GM12878 (cell line): ENCODE results near the gene ZBED1. TPM values are rescaled to one million over a fixed set of nuclear protein-coding genes. Genes with fewer than 3 reads are reported as not detected.

Experiments used
- ATAC-seq: fragments of 200-7000 bp; cut with Tn5 transposase; 3 replicates; pipeline ENCODE4 v1.9.1; 2020; ENCODE audit warnings: mild to moderate bottlenecking, moderate library complexity
- BruUV-seq: library from RNA; stranded (reverse); fragments of 400-500 nt; replicated peaks from 2 replicates; lab custom pipeline; 2021; lab: Mats Ljungman, UMichigan
- CTCF ChIA-PET: fragments of 300-600 bp; sonication (Branson Sonifier 250); formaldehyde crosslinking; extraction: SDS; loops from one replicate; lab custom pipeline; 2021; ENCODE audit warnings: inconsistent platforms; lab: Yijun Ruan, JAX
- POLR2A ChIA-PET: fragments of 350-600 bp; formaldehyde crosslinking; extraction: SDS; loops from one replicate; lab custom pipeline; 2021; ENCODE audit warnings: inconsistent platforms; lab: Charles Lee
- RAD21 ChIA-PET: fragments of 300-600 bp; sonication (Branson Sonifier 250); formaldehyde crosslinking; loops from one replicate; lab custom pipeline; 2023; ENCODE audit warnings: antibody characterized with exemption; ENCODE audit not compliant: unreplicated experiment; lab: Charles Lee
- SMC1A ChIA-PET: fragments of 300-600 bp; sonication (Branson Sonifier 250); formaldehyde crosslinking; loops from one replicate; lab custom pipeline; 2023; ENCODE audit not compliant: unreplicated experiment, uncharacterized antibody; lab: Charles Lee
- DNase-seq: peaks from one replicate; pipeline ENCODE4 v3.0.0-alpha.2; 2011; ENCODE audit warnings: low read depth, low spot score
- FAIRE-seq: peaks from 3 replicates; lab custom pipeline; 2011; peaks lifted over from hg19 to GRCh38; lab: Jason Lieb, UNC
- H2AFZ ChIP-seq: 2 replicates; pipeline ENCODE4 v1.6.0; 2011; ENCODE audit warnings: low read depth, low read length, control low read depth; ENCODE audit not compliant: control insufficient read depth
- H3K27ac ChIP-seq: 2 replicates; pipeline ENCODE4 v1.5.1; 2011; ENCODE audit warnings: control low read depth; ENCODE audit not compliant: control insufficient read depth, insufficient read depth
- H3K27me3 ChIP-seq, 2 experiments: replicated peaks in 1 of 2; 2 replicates each; pipeline versions ENCODE4 v1.6.0 to v1.6.1; 2011; ENCODE audit warnings: low read length in 1 of 2; ENCODE audit not compliant: control insufficient read depth in 2 of 2, insufficient read depth in 2 of 2
- H3K36me3 ChIP-seq, 2 experiments: 2 replicates each; pipeline ENCODE4 v1.5.1; 2011; ENCODE audit warnings: low read length in 1 of 2; ENCODE audit not compliant: control insufficient read depth in 2 of 2, insufficient read depth in 2 of 2
- H3K4me1 ChIP-seq: 2 replicates; pipeline ENCODE4 v1.6.1; 2011; ENCODE audit warnings: mild to moderate bottlenecking, low read length, moderate library complexity, mixed read lengths; ENCODE audit not compliant: control insufficient read depth, insufficient read depth
- H3K4me2 ChIP-seq: 2 replicates; pipeline ENCODE4 v1.6.0; 2011; ENCODE audit warnings: control low read depth; ENCODE audit not compliant: control insufficient read depth, insufficient read depth
- H3K4me3 ChIP-seq: fragments of 200-600 bp; sonication (generic); 2 replicates; pipeline ENCODE4 v1.5.1; 2016
- H3K79me2 ChIP-seq: 2 replicates; pipeline ENCODE4 v1.6.0; 2011; ENCODE audit warnings: low read length; ENCODE audit not compliant: control insufficient read depth, insufficient read depth
- H3K9ac ChIP-seq: 2 replicates; pipeline ENCODE4 v1.8.0; 2011; ENCODE audit warnings: low read length, control low read depth, mixed read lengths; ENCODE audit not compliant: control insufficient read depth, insufficient read depth
- H3K9me3 ChIP-seq: replicated peaks from 3 replicates; pipeline ENCODE4 v1.5.1; 2011; ENCODE audit warnings: mild to moderate bottlenecking, low read length; ENCODE audit not compliant: control insufficient read depth, insufficient read depth
- H4K20me1 ChIP-seq: 2 replicates; pipeline ENCODE4 v1.6.0; 2011; ENCODE audit not compliant: control insufficient read depth, insufficient read depth
- BRCA1 ChIP-seq: IDR thresholded peaks from 2 replicates; pipeline ENCODE4 v1.6.1; 2011; ENCODE audit warnings: low read depth, low read length, improper control_type of control experiment
- CEBPZ ChIP-seq: fragments of 150-350 bp; IDR thresholded peaks from 2 replicates; pipeline ENCODE4 v1.6.1; 2016; ENCODE audit warnings: low read depth, low read length
- CHD4 ChIP-seq: fragments of 200-600 bp; sonication (generic); IDR thresholded peaks from 2 replicates; pipeline ENCODE4 v1.6.1; 2016; ENCODE audit warnings: mild to moderate bottlenecking
- EED ChIP-seq: sonication (generic); IDR thresholded peaks from 2 replicates; pipeline ENCODE4 v1.6.1; 2016; ENCODE audit warnings: antibody characterized with exemption, low read depth
- IRF5 ChIP-seq: fragments of 450-650 bp; IDR thresholded peaks from 2 replicates; pipeline ENCODE4 v1.6.1; 2017; ENCODE audit warnings: borderline replicate concordance
- POLR2AphosphoS2 ChIP-seq: IDR thresholded peaks from 2 replicates; pipeline ENCODE4 v1.6.1; 2011; ENCODE audit warnings: low read depth, mild to moderate bottlenecking, low read length, improper control_type of control experiment, moderate library complexity
- YBX1 ChIP-seq: fragments of 450-650 bp; IDR thresholded peaks from 2 replicates; pipeline ENCODE4 v1.6.1; 2016; ENCODE audit warnings: antibody characterized with exemption
- ZBTB40 ChIP-seq: fragments of 450-650 bp; IDR thresholded peaks from 2 replicates; pipeline ENCODE4 v1.6.1; 2016; ENCODE audit warnings: mild to moderate bottlenecking, moderate library complexity, borderline replicate concordance
- WGBS: methylation state at CpG from one replicate; pipeline ENCODE4 v1.1.6; 2016; ENCODE audit warnings: low lambda C conversion rate; ENCODE audit not compliant: insufficient replicate concordance, insufficient coverage; ENCODE audit errors: missing lambda C conversion rate; 5-methylcytosine and 5-hydroxymethylcytosine counted together
- in situ Hi-C: fragments of 300-500 bp; cut with MboI; formaldehyde crosslinking; loops from 9 replicates; pipeline ENCODE4 v1.14.3; 2018; ENCODE audit warnings: mixed read lengths
- intact Hi-C: fragments of 100-400 bp; cut with micrococcal nuclease; formaldehyde crosslinking; loops from one replicate; pipeline ENCODE4 v1.14.2; 2022; ENCODE audit not compliant: unreplicated experiment
- polyA plus RNA-seq, 11 experiments: library from polyadenylated mRNA; depleted of rRNA in 4 of 11; unstranded in 6 of 11; stranded (reverse) in 5 of 11; fragments of >200 nt; fragmentation: Nextera tagmentation in 4 of 11; fragmentation: Illumina TruSeq in 1 of 11; extraction: Ambion mirVana in 4 of 11; extraction: Trizol in 1 of 11; gene quantifications; 1 replicate in 1 of 11; 2 replicates in 10 of 11; pipeline versions ENCODE4 v1.2.1 to v1.2.3, GENCODE V29; 2011 to 2016; ENCODE audit warnings: inconsistent platforms in 2 of 11, missing spikeins in 2 of 11, low read depth in 1 of 11
- total RNA-seq, 4 experiments: library from RNA; depleted of rRNA in 3 of 4; stranded (reverse); fragments of >200 nt in 3 of 4; fragmentation: Illumina TruSeq in 1 of 4; extraction: Trizol in 1 of 4; gene quantifications; 2 replicates each; pipeline versions ENCODE4 v1.2.1 to v1.2.3, GENCODE V29; 2013 to 2021

The ZBED1 gene
- total and polyA plus RNA-seq, 10 of the 15 experiments (the other 5 are each of a cell fraction or from before 2014, with no cell fraction given): 1.9 to 75.5 (median 40.5) TPM

GRCh38 chrX:2466876-2467656 lies 33.7 kb downstream of the ZBED1 start:
- no peak overlapping the region for H3K4me3 ChIP-seq
- CTCF ChIA-PET: no interaction called here
- no peak overlapping the region for H3K27ac ChIP-seq
- FAIRE-seq (no peak), ATAC-seq (no peak), DNase-seq (no peak)
- BruUV-seq: no TSS peak
- H3K27me3 ChIP-seq: no peaks in the 10 kb centered on the region
- H3K36me3 ChIP-seq: no peaks in the 10 kb centered on the region; a peak in 1 of 4 replicates
- in situ Hi-C loops (no loop called here), intact Hi-C loops (no loop called here)
- no peak overlapping the region for H3K9ac ChIP-seq
- no peaks in the 10 kb centered on the region for H3K4me1 ChIP-seq
- no peak overlapping the region for H3K4me2 ChIP-seq
- SMC1A ChIA-PET: no interaction called here
- H4K20me1 ChIP-seq: no peaks in the 10 kb centered on the region
- POLR2A ChIA-PET: no interaction called here
- 82% methylated on average over 20 of the region's 20 CpGs for WGBS
- RAD21 ChIA-PET: no interaction called here
- TF ChIP-seq EED: no peak
- TF ChIP-seq CEBPZ: no peak
- TF ChIP-seq CHD4: no peak
- TF ChIP-seq YBX1: no peak
- TF ChIP-seq IRF5: no peak
- no peak for TF ChIP-seq POLR2AphosphoS2
- no peak for TF ChIP-seq ZBTB40
- no peak for TF ChIP-seq BRCA1
- H3K9me3 ChIP-seq: no peaks in the 10 kb centered on the region; the same call in 2 of the 3 replicates
- no peaks in the 10 kb centered on the region for H3K79me2 ChIP-seq
- H2AFZ ChIP-seq: no peak overlapping the region
